Measurements from ENCODE around the gene ZNF221. TPM values are rescaled to one million over a fixed set of nuclear protein-coding genes. Genes with fewer than 3 reads are reported as not detected.
A peak's percentile ranks its signal among the peaks of the same experiment; 100 is the strongest.

ZNF221 gene
- total RNA-seq, 1 experiment from 2014 or later = 2.5 TPM

GRCh38 chr19:43997631-43998290 lies 46.7 kb downstream of the ZNF221 start:
- peaks cover 0 to 5% of the 10 kb centered on the region in 2 experiments; a peak in 2 of 4 replicates for H3K4me1 ChIP-seq (ENCODE audit: control insufficient read depth in 1 of 2, insufficient read depth in 2 of 2, low read length in 2 of 2)
- TF ChIP-seq ELF1 (IDR thresholded peaks at IDR 0.05; ENCODE audit: borderline replicate concordance, low read depth) (no peak), ZBTB33 (IDR thresholded peaks at IDR 0.05; ENCODE audit: extremely low read depth, insufficient replicate concordance, low read length) (no peak), ZNF274 (IDR thresholded peaks at IDR 0.05; ENCODE audit: low read depth, low read length) (no peak), YY1 (IDR thresholded peaks at IDR 0.05; ENCODE audit: extremely low read depth, insufficient replicate concordance, low read depth, low read length) (no peak)
- intact Hi-C loops (cut with micrococcal nuclease) = no loop called here
- H2AFZ ChIP-seq (ENCODE audit: low read depth, low read length, poor library complexity, severe bottlenecking) = no peak overlapping the region
- ChIA-PET CTCF (no interaction called here), RAD21 (ENCODE audit: low non-redundant PET in 1 of 2, low total read pairs in 2 of 2, uncharacterized antibody in 2 of 2, unreplicated experiment in 2 of 2) (no interaction called here), POLR2A (no interaction called here)
- DNase-seq (ENCODE audit: low read depth, low spot score) (no peak), ATAC-seq (no peak)
- no peak overlapping the region for H3K4me3 ChIP-seq (replicated peaks in 1 of 2; ENCODE audit: low read depth in 1 of 2, low read length in 2 of 2)
- H3K27ac ChIP-seq (ENCODE audit: low read depth, low read length) = no peak overlapping the region
- H3K9ac ChIP-seq (ENCODE audit: low read length) = no peak overlapping the region
- BruUV-seq (replicated peaks) = no TSS peak
- H3K4me2 ChIP-seq (ENCODE audit: low read length) = no peak overlapping the region
- H3K27me3 ChIP-seq (ENCODE audit: insufficient read depth, low read length) = no peaks in the 10 kb centered on the region
- no peaks in the 10 kb centered on the region for H3K79me2 ChIP-seq (ENCODE audit: insufficient read depth, low read length)
- no peaks in the 10 kb centered on the region for H3K9me3 ChIP-seq (ENCODE audit: control insufficient read depth in 1 of 2, insufficient read depth in 1 of 2, low read depth in 1 of 2, low read length in 2 of 2)
- no peaks in the 10 kb centered on the region for H3K9me2 ChIP-seq (ENCODE audit: insufficient read depth)
- no peaks in the 10 kb centered on the region; a peak in 1 of 4 replicates for H3K36me3 ChIP-seq (ENCODE audit: control insufficient read depth in 1 of 2, insufficient read depth in 2 of 2, low read length in 2 of 2)
- H4K20me1 ChIP-seq (ENCODE audit: insufficient read depth) = no peaks in the 10 kb centered on the region

DNA sequence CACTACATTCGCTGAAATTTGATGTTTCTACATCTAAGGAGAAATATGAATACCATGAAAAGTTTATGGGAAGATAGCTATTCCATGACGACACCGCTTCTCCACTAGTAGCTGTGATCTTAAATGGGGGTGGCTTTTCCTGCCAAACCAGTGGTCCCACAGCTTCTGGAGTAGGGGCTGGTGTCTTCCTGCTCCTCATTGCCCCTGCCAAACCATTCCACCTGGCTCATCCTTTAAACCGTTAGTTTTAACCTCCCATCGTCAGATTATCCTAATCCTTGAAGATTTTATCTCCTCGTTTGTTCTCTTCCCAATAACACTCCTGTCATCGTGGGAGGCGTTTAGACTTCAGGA lies 51.2 kb downstream of the ZNF221 start:
- 0 out of 2 replicates have a peak overlapping the region, but pooled peaks have one; percentile 0 for H3K27ac ChIP-seq (ENCODE audit: low read depth, low read length)
- H3K4me3 ChIP-seq (replicated peaks in 1 of 2; ENCODE audit: low read depth in 1 of 2, low read length in 2 of 2) = peak overlapping the region; percentile 86 to 88
- peak overlapping the region; percentile 51 for H3K9ac ChIP-seq (ENCODE audit: low read length)
- no peaks in the 10 kb centered on the region; the same call in 1 of the 2 replicates for H3K79me2 ChIP-seq (ENCODE audit: insufficient read depth, low read length)
- no peak for ATAC-seq
- ChIA-PET RAD21 (ENCODE audit: low non-redundant PET in 1 of 2, low total read pairs in 2 of 2, uncharacterized antibody in 2 of 2, unreplicated experiment in 2 of 2) (no interaction called here), POLR2A (no interaction called here), CTCF (no interaction called here)
- DNase-seq (ENCODE audit: low read depth, low spot score) = no peak
- H3K4me1 ChIP-seq (ENCODE audit: control insufficient read depth in 1 of 2, insufficient read depth in 2 of 2, low read length in 2 of 2) = peaks cover 0 to 13% of the 10 kb centered on the region in 2 experiments; a peak in 2 of 4 replicates
- peak overlapping the region; percentile 93 for H3K4me2 ChIP-seq (ENCODE audit: low read length)
- peak overlapping the region; percentile 99 for H2AFZ ChIP-seq (ENCODE audit: low read depth, low read length, poor library complexity, severe bottlenecking)
- TF ChIP-seq CBX3 (IDR thresholded peaks at IDR 0.05; ENCODE audit: low read depth) (no peak), YY1 (IDR thresholded peaks at IDR 0.05; ENCODE audit: extremely low read depth, insufficient replicate concordance, low read depth, low read length) (no peak), RAD21 (IDR thresholded peaks at IDR 0.05; ENCODE audit: low read depth) (no peak), SP1 (IDR thresholded peaks at IDR 0.05; ENCODE audit: low read depth) (no peak), FOSL1 (IDR thresholded peaks at IDR 0.05; ENCODE audit: low read depth) (no peak), JUND (IDR thresholded peaks at IDR 0.05) (no peak), EGR1 (IDR thresholded peaks at IDR 0.05; ENCODE audit: low read depth) (no peak)
- no peaks in the 10 kb centered on the region; a peak in 1 of 4 replicates for H3K9me3 ChIP-seq (ENCODE audit: control insufficient read depth in 1 of 2, insufficient read depth in 1 of 2, low read depth in 1 of 2, low read length in 2 of 2)
- intact Hi-C loops (cut with micrococcal nuclease) = loop anchor here (1.0 to 2.0 kb wide), 4 partner anchors 51 to 175 kb away; partner anchors contain the start of genes ZNF221, ZNF224, ZNF225 and ZNF283
- no peaks in the 10 kb centered on the region for H4K20me1 ChIP-seq (ENCODE audit: insufficient read depth)
- no peaks in the 10 kb centered on the region for H3K9me2 ChIP-seq (ENCODE audit: insufficient read depth)
- H3K27me3 ChIP-seq (ENCODE audit: insufficient read depth, low read length) = no peaks in the 10 kb centered on the region
- TSS peak; percentile 90 for BruUV-seq (replicated peaks)
- no peaks in the 10 kb centered on the region for H3K36me3 ChIP-seq (ENCODE audit: control insufficient read depth in 1 of 2, insufficient read depth in 2 of 2, low read length in 2 of 2)
